Neural crest cell (in vitro differentiated cells): Measurements from ENCODE around the gene DYNLL1. TPM values are rescaled to one million over a fixed set of nuclear protein-coding genes. Genes with fewer than 3 reads are reported as not detected.

Experiments used
- DNase-seq: peaks from one replicate; pipeline ENCODE4 v3.0.0; 2021; ENCODE audit warnings: low read depth, mixed read lengths, low spot score
- H3K27ac Mint-ChIP-seq: one replicate; pipeline ENCODE4 v1.8.0; 2021; ENCODE audit warnings: mild to moderate bottlenecking, mixed read lengths; ENCODE audit not compliant: unreplicated experiment
- H3K27me3 Mint-ChIP-seq: 2 replicates; pipeline ENCODE4 v1.8.0; 2021; ENCODE audit warnings: low read depth, mild to moderate bottlenecking, mixed read lengths
- H3K36me3 Mint-ChIP-seq: 2 replicates; pipeline ENCODE4 v1.8.0; 2021; ENCODE audit warnings: low read depth, mild to moderate bottlenecking, mixed read lengths
- H3K4me1 Mint-ChIP-seq: 2 replicates; pipeline ENCODE4 v1.8.0; 2021; ENCODE audit warnings: mixed read lengths
- H3K4me3 Mint-ChIP-seq: one replicate; pipeline ENCODE4 v1.8.0; 2021; ENCODE audit warnings: mild to moderate bottlenecking, mixed read lengths
- H3K9me3 Mint-ChIP-seq: 2 replicates; pipeline ENCODE4 v1.8.0; 2021; ENCODE audit warnings: mixed read lengths
- total RNA-seq: library from RNA; stranded (reverse); gene quantifications from 2 replicates; pipeline ENCODE4 v1.2.1, GENCODE V29; 2021
- TF ChIP-seq, protein P1 (sequence below): fragments of 200-600 bp; sonication (generic); conservative IDR thresholded peaks from 2 replicates; pipeline ENCODE4 v1.5.0; 2021; ENCODE audit warnings: antibody characterized with exemption, mild to moderate bottlenecking

The DYNLL1 gene
- total RNA-seq, 1 donor from 2014 or later = 375 TPM

DNA sequence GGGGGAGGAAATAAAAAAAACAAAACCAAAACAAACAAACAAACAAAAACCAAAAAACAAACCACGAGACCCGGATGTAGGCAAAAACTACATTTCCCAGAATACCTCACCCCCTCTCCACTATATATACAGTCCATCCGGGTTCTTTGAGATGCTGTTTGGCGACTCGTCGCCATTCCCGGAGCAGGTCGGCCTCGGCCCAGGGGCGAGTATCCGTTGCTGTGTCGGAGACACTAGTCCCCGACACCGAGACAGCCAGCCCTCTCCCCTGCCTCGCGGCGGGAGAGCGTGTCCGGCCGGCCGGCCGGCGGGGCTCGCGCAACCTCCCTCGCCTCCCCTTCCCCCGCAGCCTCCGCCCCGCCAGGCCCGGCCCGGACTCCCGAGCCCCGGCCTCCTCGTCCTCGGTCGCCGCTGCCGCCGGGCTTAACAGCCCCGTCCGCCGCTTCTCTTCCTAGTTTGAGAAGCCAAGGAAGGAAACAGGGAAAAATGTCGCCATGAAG lies 38.3 kb downstream of the DYNLL1 start, which contains the start of gene RNF10:
TSS of gene RNF10 (plus strand) at position 154 of the 500 bp plus-strand sequence. CDS start 456 bp downstream, outside the sequence.
- peak; percentile 70 for DNase-seq
- Mint-ChIP-seq H3K27ac (peak within 1 kb of the TSS; percentile 92), H3K27me3 (no peaks in the 10 kb centered on the region), H3K4me1 (peaks cover 54% of the 10 kb centered on the region), H3K9me3 (no peaks in the 10 kb centered on the region), H3K36me3 (no peaks in the 10 kb centered on the region), H3K4me3 (peak within 1 kb of the TSS; percentile 97)
- TF ChIP-seq, protein P1, sequence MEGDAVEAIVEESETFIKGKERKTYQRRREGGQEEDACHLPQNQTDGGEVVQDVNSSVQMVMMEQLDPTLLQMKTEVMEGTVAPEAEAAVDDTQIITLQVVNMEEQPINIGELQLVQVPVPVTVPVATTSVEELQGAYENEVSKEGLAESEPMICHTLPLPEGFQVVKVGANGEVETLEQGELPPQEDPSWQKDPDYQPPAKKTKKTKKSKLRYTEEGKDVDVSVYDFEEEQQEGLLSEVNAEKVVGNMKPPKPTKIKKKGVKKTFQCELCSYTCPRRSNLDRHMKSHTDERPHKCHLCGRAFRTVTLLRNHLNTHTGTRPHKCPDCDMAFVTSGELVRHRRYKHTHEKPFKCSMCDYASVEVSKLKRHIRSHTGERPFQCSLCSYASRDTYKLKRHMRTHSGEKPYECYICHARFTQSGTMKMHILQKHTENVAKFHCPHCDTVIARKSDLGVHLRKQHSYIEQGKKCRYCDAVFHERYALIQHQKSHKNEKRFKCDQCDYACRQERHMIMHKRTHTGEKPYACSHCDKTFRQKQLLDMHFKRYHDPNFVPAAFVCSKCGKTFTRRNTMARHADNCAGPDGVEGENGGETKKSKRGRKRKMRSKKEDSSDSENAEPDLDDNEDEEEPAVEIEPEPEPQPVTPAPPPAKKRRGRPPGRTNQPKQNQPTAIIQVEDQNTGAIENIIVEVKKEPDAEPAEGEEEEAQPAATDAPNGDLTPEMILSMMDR = no peak

DNA sequence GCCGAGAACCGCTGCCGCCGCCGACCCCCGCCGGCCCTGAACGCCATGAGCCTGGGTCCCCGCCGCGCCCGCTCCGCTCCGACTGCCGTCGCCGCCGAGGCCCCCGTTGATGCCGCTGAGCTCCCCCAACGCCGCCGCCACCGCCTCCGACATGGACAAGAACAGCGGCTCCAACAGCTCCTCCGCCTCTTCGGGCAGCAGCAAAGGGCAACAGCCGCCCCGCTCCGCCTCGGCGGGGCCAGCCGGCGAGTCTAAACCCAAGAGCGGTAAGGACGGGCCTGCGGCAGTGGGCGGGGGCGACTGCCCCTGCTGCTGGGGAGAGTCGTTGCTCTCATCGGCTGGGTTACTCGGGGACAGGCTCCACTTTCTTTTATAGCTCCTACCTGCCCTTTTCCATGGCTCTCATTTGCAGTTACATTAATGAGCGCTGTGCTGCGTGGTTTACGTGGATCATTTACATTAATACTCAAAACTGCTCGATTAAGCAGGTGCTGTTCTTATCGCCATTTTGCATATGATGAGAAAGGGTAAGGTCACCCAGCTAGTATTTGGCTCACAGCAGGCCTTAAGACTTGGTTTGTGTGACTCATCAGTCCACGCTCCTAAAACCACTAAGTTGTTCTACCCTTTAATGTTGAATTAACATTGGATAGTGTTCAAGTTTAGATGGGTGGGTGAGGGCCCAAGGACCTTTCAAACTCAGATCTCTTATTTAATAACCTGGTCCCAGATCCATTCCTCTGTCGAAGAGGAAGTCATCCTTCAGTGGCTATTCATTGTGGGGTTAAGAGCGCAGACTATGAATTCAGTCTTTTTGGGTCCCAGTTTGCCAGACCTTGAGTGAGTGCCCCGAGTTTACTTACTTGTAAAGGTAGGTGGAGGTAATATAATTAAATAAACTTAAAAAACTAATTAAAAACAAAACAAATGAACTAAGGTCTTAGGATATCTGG lies 39.1 kb downstream of the DYNLL1 start:
- DNase-seq = peak; percentile 36
- Mint-ChIP-seq H3K9me3 (no peaks in the 10 kb centered on the region), H3K4me1 (peaks cover 48% of the 10 kb centered on the region), H3K27ac (peak overlapping the region; percentile 92), H3K27me3 (no peaks in the 10 kb centered on the region), H3K4me3 (peak overlapping the region; percentile 97), H3K36me3 (no peaks in the 10 kb centered on the region)
- TF ChIP-seq, protein P1 = peak; percentile 26

DNA sequence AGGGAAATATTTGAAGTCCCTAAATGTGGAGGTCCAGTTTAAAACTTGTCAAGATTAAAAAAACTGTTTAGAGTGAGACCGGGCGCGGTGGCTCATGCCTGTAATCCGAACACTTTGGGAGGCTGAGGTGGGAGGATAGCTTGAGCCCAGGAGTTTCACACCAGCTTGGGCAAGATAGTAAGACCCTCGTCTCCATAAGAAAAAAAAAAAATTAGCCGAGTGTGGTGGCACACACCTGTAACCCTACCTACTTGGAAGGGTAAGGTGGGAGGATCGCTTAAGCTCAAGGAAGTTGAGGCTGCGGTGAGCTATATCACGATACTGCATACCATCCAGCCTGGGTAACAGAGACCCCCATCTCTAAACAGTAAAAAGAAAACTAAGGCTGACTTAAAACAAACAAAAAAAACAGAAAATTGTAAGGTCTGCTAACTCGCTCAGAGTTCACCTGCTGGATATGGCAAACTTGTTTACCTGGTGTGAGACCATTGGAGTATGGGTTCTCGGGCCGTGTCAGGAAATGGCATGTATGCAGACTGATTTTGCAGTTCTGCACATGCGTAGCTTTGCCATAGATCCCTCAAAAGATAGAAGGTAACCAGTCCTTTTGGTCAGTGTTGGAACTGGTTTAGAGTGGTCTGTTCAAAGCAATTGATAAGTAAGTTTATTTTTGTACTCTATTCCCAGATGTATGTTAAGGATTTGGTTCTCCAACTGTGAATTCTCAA lies 40.3 kb downstream of the DYNLL1 start:
- Mint-ChIP-seq H3K4me1 (peaks cover 47% of the 10 kb centered on the region), H3K27me3 (no peaks in the 10 kb centered on the region), H3K9me3 (no peaks in the 10 kb centered on the region), H3K4me3 (peak overlapping the region; percentile 97), H3K27ac (no peak overlapping the region), H3K36me3 (no peaks in the 10 kb centered on the region)
- DNase-seq = no peak
- TF ChIP-seq, protein P1 = no peak

DNA sequence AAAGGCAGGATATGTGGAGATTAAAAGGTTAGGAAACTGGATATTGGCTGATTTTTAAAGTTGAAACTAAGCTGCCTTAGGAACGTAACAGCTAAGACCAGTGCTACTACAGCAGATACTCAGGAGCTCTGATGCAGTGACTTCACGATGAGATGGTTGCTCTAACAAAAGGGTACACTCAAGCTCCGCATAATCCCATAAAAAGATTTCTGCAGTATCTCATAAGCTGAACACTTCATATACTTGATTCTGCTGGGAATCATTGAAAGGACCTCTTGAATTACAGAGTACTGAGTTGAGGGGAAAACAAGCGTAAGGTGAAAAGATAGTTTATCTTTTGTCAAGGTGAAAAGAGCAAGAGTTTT lies 41.9 kb downstream of the DYNLL1 start:
- DNase-seq = no peak
- H3K27ac Mint-ChIP-seq = no peak overlapping the region
- peaks cover 47% of the 10 kb centered on the region for H3K4me1 Mint-ChIP-seq
- H3K9me3 Mint-ChIP-seq = no peaks in the 10 kb centered on the region
- no peaks in the 10 kb centered on the region for H3K36me3 Mint-ChIP-seq
- peak overlapping the region; percentile 70 for H3K4me3 Mint-ChIP-seq
- no peaks in the 10 kb centered on the region for H3K27me3 Mint-ChIP-seq
- TF ChIP-seq, protein P1 = no peak

DNA sequence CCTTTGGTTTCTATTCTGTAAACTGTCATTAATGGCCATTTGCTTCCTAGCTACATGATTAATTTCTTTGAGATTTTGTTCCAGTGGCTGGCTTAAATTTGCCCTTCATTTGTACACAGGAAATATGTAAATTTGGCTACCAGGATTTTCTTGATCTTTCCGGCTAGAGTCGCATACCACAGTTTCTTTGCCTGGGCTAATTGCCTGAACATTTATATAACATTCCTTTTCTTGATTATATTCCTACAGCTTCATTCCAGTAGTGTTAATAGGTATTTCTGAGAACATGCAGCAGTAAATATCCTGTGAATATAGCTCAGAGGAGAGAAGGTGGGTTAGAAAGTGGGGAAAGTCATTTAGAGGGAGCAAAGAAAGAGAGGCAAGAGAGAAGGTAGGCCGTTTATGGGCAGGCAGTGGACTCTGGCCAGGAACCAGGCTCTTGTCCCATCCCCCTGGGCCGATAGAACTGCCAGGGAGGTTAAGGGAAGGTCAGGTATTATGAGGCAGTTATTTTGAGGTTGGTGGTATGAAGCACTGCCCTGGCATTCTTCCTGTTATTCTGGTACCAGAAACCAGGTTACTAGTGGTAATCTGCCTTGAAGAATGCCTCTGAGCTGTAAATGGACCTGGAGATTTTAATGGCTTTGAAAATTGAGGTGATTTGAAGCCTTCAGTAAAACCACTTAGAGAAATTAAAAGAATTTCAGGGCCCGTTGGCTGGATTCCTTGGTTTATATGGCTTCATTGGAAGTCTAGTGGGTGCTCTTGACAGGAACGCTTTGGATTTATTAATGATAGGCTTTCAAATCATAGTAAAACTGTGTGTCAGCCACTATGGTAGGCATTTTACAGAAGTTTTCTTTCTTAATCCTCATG lies 42.6 kb downstream of the DYNLL1 start:
- DNase-seq = no peak
- Mint-ChIP-seq H3K4me3 (peak overlapping the region; percentile 49), H3K4me1 (peaks cover 47% of the 10 kb centered on the region), H3K27me3 (no peaks in the 10 kb centered on the region), H3K36me3 (no peaks in the 10 kb centered on the region), H3K9me3 (no peaks in the 10 kb centered on the region), H3K27ac (no peak overlapping the region)
- TF ChIP-seq, protein P1 = no peak
